ENCODE measurements around the gene DGKE. TPM values are rescaled to one million over a fixed set of nuclear protein-coding genes. Genes with fewer than 3 reads are reported as not detected.
A peak's percentile ranks its signal among the peaks of the same experiment; 100 is the strongest.

The DGKE gene
- total and polyA plus RNA-seq, 2 of the 13 experiments (the other 11 are each of a cell fraction or from before 2014, with no cell fraction given), result 3.2 to 5.3 TPM

DNA sequence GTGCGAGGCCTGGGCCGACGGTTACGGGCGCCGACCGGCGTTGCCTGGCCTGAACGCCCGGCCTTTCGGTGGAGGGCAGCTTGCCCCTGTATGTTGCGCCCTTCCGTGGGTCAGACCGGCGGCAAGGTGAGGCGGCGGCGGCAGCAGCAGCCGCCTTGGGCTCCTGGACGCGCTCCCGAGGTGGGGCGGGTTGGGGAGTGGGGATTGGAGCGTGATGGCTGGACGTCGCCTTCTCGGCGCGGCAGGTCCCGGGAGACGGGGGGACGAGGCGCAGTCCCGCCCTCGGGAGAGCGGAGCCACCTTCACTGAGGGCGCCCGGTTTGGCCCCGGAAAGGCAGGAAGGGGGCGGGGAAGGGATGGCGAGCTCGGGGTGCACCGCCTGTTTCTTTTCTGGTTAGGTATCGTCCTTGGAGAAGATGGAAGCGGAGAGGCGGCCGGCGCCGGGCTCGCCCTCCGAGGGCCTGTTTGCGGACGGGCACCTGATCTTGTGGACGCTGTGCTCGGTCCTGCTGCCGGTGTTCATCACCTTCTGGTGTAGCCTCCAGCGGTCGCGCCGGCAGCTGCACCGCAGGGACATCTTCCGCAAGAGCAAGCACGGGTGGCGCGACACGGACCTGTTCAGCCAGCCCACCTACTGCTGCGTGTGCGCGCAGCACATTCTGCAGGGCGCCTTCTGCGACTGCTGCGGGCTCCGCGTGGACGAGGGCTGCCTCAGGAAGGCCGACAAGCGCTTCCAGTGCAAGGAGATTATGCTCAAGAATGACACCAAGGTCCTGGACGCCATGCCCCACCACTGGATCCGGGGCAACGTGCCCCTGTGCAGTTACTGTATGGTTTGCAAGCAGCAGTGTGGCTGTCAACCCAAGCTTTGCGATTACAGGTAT lies 671 bp downstream of the DGKE start (continued):
- TF ChIP-seq, protein P1, sequence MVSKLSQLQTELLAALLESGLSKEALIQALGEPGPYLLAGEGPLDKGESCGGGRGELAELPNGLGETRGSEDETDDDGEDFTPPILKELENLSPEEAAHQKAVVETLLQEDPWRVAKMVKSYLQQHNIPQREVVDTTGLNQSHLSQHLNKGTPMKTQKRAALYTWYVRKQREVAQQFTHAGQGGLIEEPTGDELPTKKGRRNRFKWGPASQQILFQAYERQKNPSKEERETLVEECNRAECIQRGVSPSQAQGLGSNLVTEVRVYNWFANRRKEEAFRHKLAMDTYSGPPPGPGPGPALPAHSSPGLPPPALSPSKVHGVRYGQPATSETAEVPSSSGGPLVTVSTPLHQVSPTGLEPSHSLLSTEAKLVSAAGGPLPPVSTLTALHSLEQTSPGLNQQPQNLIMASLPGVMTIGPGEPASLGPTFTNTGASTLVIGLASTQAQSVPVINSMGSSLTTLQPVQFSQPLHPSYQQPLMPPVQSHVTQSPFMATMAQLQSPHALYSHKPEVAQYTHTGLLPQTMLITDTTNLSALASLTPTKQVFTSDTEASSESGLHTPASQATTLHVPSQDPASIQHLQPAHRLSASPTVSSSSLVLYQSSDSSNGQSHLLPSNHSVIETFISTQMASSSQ (IDR thresholded peaks at IDR 0.05; ENCODE audit: low read depth), result no peak
- TF ChIP-seq, protein P1 (CRISPR knock-in tag; IDR thresholded peaks at IDR 0.05; ENCODE audit: borderline replicate concordance), result 0 out of 2 replicates have a peak, but pooled peaks have one; percentile 32
- TF ChIP-seq, protein P2, sequence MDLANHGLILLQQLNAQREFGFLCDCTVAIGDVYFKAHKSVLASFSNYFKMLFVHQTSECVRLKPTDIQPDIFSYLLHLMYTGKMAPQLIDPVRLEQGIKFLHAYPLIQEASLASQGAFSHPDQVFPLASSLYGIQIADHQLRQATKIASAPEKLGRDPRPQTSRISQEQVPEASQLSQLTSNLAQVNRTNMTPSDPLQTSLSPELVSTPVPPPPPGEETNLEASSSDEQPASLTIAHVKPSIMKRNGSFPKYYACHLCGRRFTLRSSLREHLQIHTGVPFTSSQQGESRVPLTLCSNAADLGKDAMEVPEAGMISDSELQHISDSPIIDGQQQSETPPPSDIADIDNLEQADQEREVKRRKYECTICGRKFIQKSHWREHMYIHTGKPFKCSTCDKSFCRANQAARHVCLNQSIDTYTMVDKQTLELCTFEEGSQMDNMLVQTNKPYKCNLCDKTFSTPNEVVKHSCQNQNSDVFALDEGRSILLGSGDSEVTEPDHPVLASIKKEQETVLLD (CRISPR knock-in tag; IDR thresholded peaks at IDR 0.05; ENCODE audit: low read depth), result peak; percentile 43
- TF ChIP-seq, protein P3, sequence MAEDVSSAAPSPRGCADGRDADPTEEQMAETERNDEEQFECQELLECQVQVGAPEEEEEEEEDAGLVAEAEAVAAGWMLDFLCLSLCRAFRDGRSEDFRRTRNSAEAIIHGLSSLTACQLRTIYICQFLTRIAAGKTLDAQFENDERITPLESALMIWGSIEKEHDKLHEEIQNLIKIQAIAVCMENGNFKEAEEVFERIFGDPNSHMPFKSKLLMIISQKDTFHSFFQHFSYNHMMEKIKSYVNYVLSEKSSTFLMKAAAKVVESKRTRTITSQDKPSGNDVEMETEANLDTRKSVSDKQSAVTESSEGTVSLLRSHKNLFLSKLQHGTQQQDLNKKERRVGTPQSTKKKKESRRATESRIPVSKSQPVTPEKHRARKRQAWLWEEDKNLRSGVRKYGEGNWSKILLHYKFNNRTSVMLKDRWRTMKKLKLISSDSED (CRISPR knock-in tag; IDR thresholded peaks at IDR 0.05), result peak; percentile 10; the same call in 1 of the 2 replicates
- TF ChIP-seq JDP2 (CRISPR knock-in tag; IDR thresholded peaks at IDR 0.05; ENCODE audit: borderline replicate concordance), result no peak
- TF ChIP-seq, protein P4, sequence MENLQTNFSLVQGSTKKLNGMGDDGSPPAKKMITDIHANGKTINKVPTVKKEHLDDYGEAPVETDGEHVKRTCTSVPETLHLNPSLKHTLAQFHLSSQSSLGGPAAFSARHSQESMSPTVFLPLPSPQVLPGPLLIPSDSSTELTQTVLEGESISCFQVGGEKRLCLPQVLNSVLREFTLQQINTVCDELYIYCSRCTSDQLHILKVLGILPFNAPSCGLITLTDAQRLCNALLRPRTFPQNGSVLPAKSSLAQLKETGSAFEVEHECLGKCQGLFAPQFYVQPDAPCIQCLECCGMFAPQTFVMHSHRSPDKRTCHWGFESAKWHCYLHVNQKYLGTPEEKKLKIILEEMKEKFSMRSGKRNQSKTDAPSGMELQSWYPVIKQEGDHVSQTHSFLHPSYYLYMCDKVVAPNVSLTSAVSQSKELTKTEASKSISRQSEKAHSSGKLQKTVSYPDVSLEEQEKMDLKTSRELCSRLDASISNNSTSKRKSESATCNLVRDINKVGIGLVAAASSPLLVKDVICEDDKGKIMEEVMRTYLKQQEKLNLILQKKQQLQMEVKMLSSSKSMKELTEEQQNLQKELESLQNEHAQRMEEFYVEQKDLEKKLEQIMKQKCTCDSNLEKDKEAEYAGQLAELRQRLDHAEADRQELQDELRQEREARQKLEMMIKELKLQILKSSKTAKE (CRISPR knock-in tag; IDR thresholded peaks at IDR 0.05; ENCODE audit: borderline replicate concordance), result no peak
- no peak; the same call in 1 of the 2 replicates for TF ChIP-seq ZNF205 (CRISPR knock-in tag; IDR thresholded peaks at IDR 0.05)
- peak; percentile 65 for TF ChIP-seq RBFOX2 (IDR thresholded peaks at IDR 0.05; ENCODE audit: low read depth, low read length)
- 0 out of 2 replicates have a peak, but pooled peaks have one; percentile 36 for TF ChIP-seq ZNF773 (CRISPR knock-in tag; IDR thresholded peaks at IDR 0.05; ENCODE audit: borderline replicate concordance)
- no peak for TF ChIP-seq KLF13 (CRISPR knock-in tag; IDR thresholded peaks at IDR 0.05)
- TF ChIP-seq GATAD1 (CRISPR knock-in tag; IDR thresholded peaks at IDR 0.05), result peak; percentile 16; the same call in 1 of the 2 replicates
- TF ChIP-seq ZFP90 (CRISPR knock-in tag; IDR thresholded peaks at IDR 0.05; ENCODE audit: borderline replicate concordance), result peak; percentile 58; the same call in 1 of the 2 replicates
- TF ChIP-seq TEAD2 (CRISPR knock-in tag; IDR thresholded peaks at IDR 0.05), result no peak; the same call in 1 of the 2 replicates
- 0 out of 2 replicates have a peak, but pooled peaks have one; percentile 1 for TF ChIP-seq NR1H2 (CRISPR knock-in tag; IDR thresholded peaks at IDR 0.05; ENCODE audit: borderline replicate concordance, low read depth)
- peak; percentile 69; the same call in 1 of the 2 replicates for TF ChIP-seq HDAC2 (CRISPR knock-in tag; IDR thresholded peaks at IDR 0.05)
- 0 out of 2 replicates have a peak, but pooled peaks have one; percentile 41 for TF ChIP-seq ETV6 (CRISPR knock-in tag; conservative IDR thresholded peaks at IDR 0.05)
- TF ChIP-seq KMT2A (CRISPR knock-in tag; IDR thresholded peaks at IDR 0.05), result peak; percentile 53; the same call in 1 of the 2 replicates
- TF ChIP-seq THYN1 (CRISPR knock-in tag; IDR thresholded peaks at IDR 0.05; ENCODE audit: borderline replicate concordance, low read depth), result no peak
- TF ChIP-seq KMT2B (CRISPR knock-in tag; IDR thresholded peaks at IDR 0.05), result peak; percentile 58; the same call in 1 of the 2 replicates

Measured in HepG2 (cell line).